Keratinocyte (primary cell): ENCODE measurements around the gene OR10C1. TPM values are rescaled to one million over a fixed set of nuclear protein-coding genes. Genes with fewer than 3 reads are reported as not detected.

Source experiments
- DNase-seq: peaks from one replicate; pipeline ENCODE4 v3.0.0-alpha.2; 2011; ENCODE audit warnings: low read depth, missing footprints, low spot score
- FAIRE-seq: peaks from 2 replicates; lab custom pipeline; 2011; peaks lifted over from hg19 to GRCh38; lab: Jason Lieb, UNC
- H2AFZ ChIP-seq: 2 replicates; pipeline ENCODE4 v1.6.0; 2012; ENCODE audit warnings: low read length, control low read depth, inconsistent platforms; ENCODE audit not compliant: control insufficient read depth
- H3K27ac ChIP-seq: 2 replicates; pipeline ENCODE4 v1.5.1; 2011; ENCODE audit warnings: low read length; ENCODE audit not compliant: control insufficient read depth, insufficient read depth
- H3K27me3 ChIP-seq: 3 replicates; pipeline ENCODE4 v1.6.0; 2011; ENCODE audit warnings: low read length; ENCODE audit not compliant: control insufficient read depth, insufficient read depth; ENCODE audit errors: extremely low read depth
- H3K36me3 ChIP-seq, 2 experiments: 2 replicates in 1 of 2; 3 replicates in 1 of 2; pipeline ENCODE4 v1.5.1; 2011; ENCODE audit warnings: low read length in 2 of 2, mild to moderate bottlenecking in 1 of 2; ENCODE audit not compliant: control insufficient read depth in 2 of 2, insufficient read depth in 2 of 2; ENCODE audit errors: extremely low read depth in 1 of 2
- H3K4me1 ChIP-seq: 3 replicates; pipeline ENCODE4 v1.5.1; 2011; ENCODE audit warnings: low read length; ENCODE audit not compliant: control insufficient read depth, insufficient read depth; ENCODE audit errors: extremely low read depth
- H3K4me2 ChIP-seq: 3 replicates; pipeline ENCODE4 v1.6.0; 2011; ENCODE audit warnings: low read depth, low read length; ENCODE audit not compliant: control insufficient read depth, insufficient read depth; ENCODE audit errors: extremely low read depth
- H3K4me3 ChIP-seq, 3 experiments: fragments of 200-600 bp in 1 of 3; sonication (generic) in 1 of 3; 2 replicates in 2 of 3; 3 replicates in 1 of 3; pipeline ENCODE4 v1.5.1; 2011 to 2016; ENCODE audit warnings: low read length in 3 of 3, mild to moderate bottlenecking in 3 of 3, control low read depth in 2 of 3, inconsistent platforms in 1 of 3, low read depth in 1 of 3, mixed read lengths in 1 of 3, mixed run types in 1 of 3, moderate library complexity in 1 of 3; ENCODE audit not compliant: control insufficient read depth in 2 of 3, insufficient read depth in 2 of 3; ENCODE audit errors: extremely low read depth in 1 of 3
- H3K79me2 ChIP-seq: 2 replicates; pipeline ENCODE4 v1.6.0; 2012; ENCODE audit warnings: low read length; ENCODE audit not compliant: control insufficient read depth, insufficient read depth
- H3K9ac ChIP-seq: 3 replicates; pipeline ENCODE4 v1.6.0; 2011; ENCODE audit warnings: low read length; ENCODE audit not compliant: control insufficient read depth, insufficient read depth; ENCODE audit errors: extremely low read depth
- H3K9me1 ChIP-seq: 3 replicates; pipeline ENCODE4 v1.6.0; 2011; ENCODE audit warnings: low read length; ENCODE audit not compliant: control insufficient read depth, insufficient read depth; ENCODE audit errors: extremely low read depth
- H3K9me3 ChIP-seq: 2 replicates; pipeline ENCODE4 v1.5.1; 2012; ENCODE audit warnings: low read depth, low read length; ENCODE audit not compliant: control insufficient read depth
- H4K20me1 ChIP-seq: 3 replicates; pipeline ENCODE4 v1.6.0; 2011; ENCODE audit warnings: low read length; ENCODE audit not compliant: control insufficient read depth, insufficient read depth; ENCODE audit errors: extremely low read depth
- EZH2 ChIP-seq: IDR thresholded peaks from one replicate; pipeline ENCODE4 v1.6.1; 2012; ENCODE audit warnings: inconsistent platforms, mild to moderate bottlenecking, low read length, moderate library complexity
- dilution Hi-C: fragments of 300-500 bp; cut with MboI; formaldehyde crosslinking; loops from one replicate; pipeline ENCODE4 v1.7.0; 2020; ENCODE audit warnings: low sequenced_read_pairs; ENCODE audit not compliant: extremely low pct_ligation_motif_present
- polyA plus RNA-seq, 5 experiments: library from polyadenylated mRNA; depleted of rRNA in 3 of 5; stranded (reverse) in 3 of 5; stranded (forward) in 1 of 5; unstranded in 1 of 5; fragments of >200 nt; gene quantifications; 1 replicate in 1 of 5; 2 replicates in 3 of 5; 3 replicates in 1 of 5; pipeline versions ENCODE4 v1.2.1 to v1.2.3, GENCODE V29; 2011 to 2012; ENCODE audit warnings: missing spikeins in 2 of 5, low read depth in 1 of 5, low replicate concordance in 1 of 5
- TF ChIP-seq, protein P1 (sequence below), 3 experiments: IDR thresholded peaks in 1 of 3; conservative IDR thresholded peaks in 1 of 3; optimal IDR thresholded peaks in 1 of 3; 2 replicates in 2 of 3; 3 replicates in 1 of 3; pipeline versions ENCODE3 to v1.5.1; 2011; ENCODE audit warnings: low read length in 3 of 3, mild to moderate bottlenecking in 3 of 3, moderate library complexity in 2 of 3, control low read depth in 1 of 3, inconsistent platforms in 1 of 3; ENCODE audit not compliant: insufficient read depth in 2 of 3; ENCODE audit errors: extremely low read depth in 1 of 3

OR10C1 gene
- polyA plus RNA-seq, 1 donor (not counting 4 experiments of a cell fraction or from before 2014, with no cell fraction given), result not detected

DNA sequence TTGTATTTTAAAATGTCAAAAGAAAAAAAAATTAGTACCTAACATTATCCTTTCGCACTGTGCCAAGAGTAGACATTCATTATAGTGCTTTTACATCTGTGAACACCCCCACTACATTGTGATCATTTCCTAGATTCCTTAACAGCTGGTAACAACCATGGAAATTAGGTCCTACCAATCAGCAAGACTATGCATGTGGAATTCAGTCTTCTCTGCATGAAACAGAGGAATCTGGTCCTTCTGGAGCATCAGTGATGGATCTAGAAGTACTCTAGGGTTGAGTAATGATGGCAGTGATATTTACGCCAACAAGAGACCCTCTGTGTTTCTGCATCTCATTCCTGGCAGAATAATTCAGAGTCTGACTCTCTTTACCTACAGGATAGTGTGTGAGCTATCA is 14.9 kb upstream of the OR10C1 start:
- no peak for DNase-seq
- H3K79me2 ChIP-seq, result no peaks in the 10 kb centered on the region
- TF ChIP-seq, protein P1, sequence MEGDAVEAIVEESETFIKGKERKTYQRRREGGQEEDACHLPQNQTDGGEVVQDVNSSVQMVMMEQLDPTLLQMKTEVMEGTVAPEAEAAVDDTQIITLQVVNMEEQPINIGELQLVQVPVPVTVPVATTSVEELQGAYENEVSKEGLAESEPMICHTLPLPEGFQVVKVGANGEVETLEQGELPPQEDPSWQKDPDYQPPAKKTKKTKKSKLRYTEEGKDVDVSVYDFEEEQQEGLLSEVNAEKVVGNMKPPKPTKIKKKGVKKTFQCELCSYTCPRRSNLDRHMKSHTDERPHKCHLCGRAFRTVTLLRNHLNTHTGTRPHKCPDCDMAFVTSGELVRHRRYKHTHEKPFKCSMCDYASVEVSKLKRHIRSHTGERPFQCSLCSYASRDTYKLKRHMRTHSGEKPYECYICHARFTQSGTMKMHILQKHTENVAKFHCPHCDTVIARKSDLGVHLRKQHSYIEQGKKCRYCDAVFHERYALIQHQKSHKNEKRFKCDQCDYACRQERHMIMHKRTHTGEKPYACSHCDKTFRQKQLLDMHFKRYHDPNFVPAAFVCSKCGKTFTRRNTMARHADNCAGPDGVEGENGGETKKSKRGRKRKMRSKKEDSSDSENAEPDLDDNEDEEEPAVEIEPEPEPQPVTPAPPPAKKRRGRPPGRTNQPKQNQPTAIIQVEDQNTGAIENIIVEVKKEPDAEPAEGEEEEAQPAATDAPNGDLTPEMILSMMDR (optimal IDR thresholded peaks at IDR 0.05 in 1 of 3, IDR thresholded peaks at IDR 0.05 in 1 of 3, conservative IDR thresholded peaks at IDR 0.05 in 1 of 3; ENCODE audit: extremely low read depth in 1 of 3, insufficient read depth in 2 of 3, low read length in 3 of 3), result no peak
- TF ChIP-seq EZH2, result no peak
- H2AFZ ChIP-seq, result no peak overlapping the region
- no peak for FAIRE-seq
- no peak overlapping the region for H3K4me3 ChIP-seq
- H4K20me1 ChIP-seq, result no peaks in the 10 kb centered on the region
- H3K4me2 ChIP-seq, result no peak overlapping the region
- dilution Hi-C loops, result no loop called here
- H3K36me3 ChIP-seq, result no peaks in the 10 kb centered on the region
- no peaks in the 10 kb centered on the region for H3K4me1 ChIP-seq
- H3K9ac ChIP-seq, result no peak overlapping the region
- no peaks in the 10 kb centered on the region for H3K27me3 ChIP-seq
- H3K9me1 ChIP-seq, result no peaks in the 10 kb centered on the region
- no peaks in the 10 kb centered on the region for H3K9me3 ChIP-seq
- H3K27ac ChIP-seq, result no peak overlapping the region

DNA sequence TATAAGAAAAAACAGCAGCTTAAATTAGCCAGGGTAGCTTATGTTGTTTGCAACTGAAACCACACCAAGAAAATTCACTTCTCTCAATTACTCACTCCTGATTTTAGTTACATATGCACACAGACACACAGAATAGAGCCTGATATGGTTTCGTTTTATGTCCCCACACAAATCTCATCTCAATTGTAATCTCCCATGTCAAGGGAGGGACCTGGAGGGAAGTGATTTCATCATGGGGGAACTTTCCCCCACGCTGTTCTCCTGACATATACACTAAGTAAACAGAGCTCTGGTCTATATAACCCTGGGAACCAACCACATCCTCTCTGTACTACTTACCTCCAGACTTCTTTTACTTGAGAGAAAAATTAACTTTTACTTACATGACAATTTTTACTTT is 14.5 kb upstream of the OR10C1 start:
- no peaks in the 10 kb centered on the region for H3K36me3 ChIP-seq
- H3K9me3 ChIP-seq, result no peaks in the 10 kb centered on the region
- TF ChIP-seq EZH2, result no peak
- TF ChIP-seq, protein P1 (optimal IDR thresholded peaks at IDR 0.05 in 1 of 3, IDR thresholded peaks at IDR 0.05 in 1 of 3, conservative IDR thresholded peaks at IDR 0.05 in 1 of 3; ENCODE audit: extremely low read depth in 1 of 3, insufficient read depth in 2 of 3, low read length in 3 of 3), result no peak
- H3K27me3 ChIP-seq, result no peaks in the 10 kb centered on the region
- DNase-seq (no peak), FAIRE-seq (no peak)
- no peaks in the 10 kb centered on the region for H3K9me1 ChIP-seq
- H3K79me2 ChIP-seq, result no peaks in the 10 kb centered on the region
- no peak overlapping the region for H3K4me2 ChIP-seq
- no peak overlapping the region for H3K27ac ChIP-seq
- no peaks in the 10 kb centered on the region for H4K20me1 ChIP-seq
- no peak overlapping the region for H3K9ac ChIP-seq
- H2AFZ ChIP-seq, result no peak overlapping the region
- no peaks in the 10 kb centered on the region for H3K4me1 ChIP-seq
- dilution Hi-C loops, result no loop called here
- no peak overlapping the region for H3K4me3 ChIP-seq
